Right lung (tissue), 5 donors: ENCODE measurements around the gene CENPK. TPM values are rescaled to one million over a fixed set of nuclear protein-coding genes. Genes with fewer than 3 reads are reported as not detected.
A peak's percentile ranks its signal among the peaks of the same experiment; 100 is the strongest.
"Not testable (repeated sequence)": the region's sequence is repeated elsewhere in the genome, so short reads cannot be mapped to it uniquely, and the experiment has no call there.

Source experiments
- DNase-seq, 2 donors: peaks; one replicate each; pipeline ENCODE4 v3.0.0-alpha.2; 2013
- polyA plus RNA-seq, 5 donors: library from polyadenylated mRNA; unstranded; fragments of 120-200 nt; gene quantifications; one replicate each; pipeline versions ENCODE4 v1.2.1 to v1.2.3, GENCODE V29; 2013; ENCODE audit warnings: inconsistent platforms in 1 of 5, low replicate concordance in 1 of 5; ENCODE audit not compliant: insufficient read length in 5 of 5, insufficient read depth in 1 of 5

CENPK gene
- polyA plus RNA-seq, 5 donors, result 32.3 to 96.8 (median 55.9) TPM

DNA sequence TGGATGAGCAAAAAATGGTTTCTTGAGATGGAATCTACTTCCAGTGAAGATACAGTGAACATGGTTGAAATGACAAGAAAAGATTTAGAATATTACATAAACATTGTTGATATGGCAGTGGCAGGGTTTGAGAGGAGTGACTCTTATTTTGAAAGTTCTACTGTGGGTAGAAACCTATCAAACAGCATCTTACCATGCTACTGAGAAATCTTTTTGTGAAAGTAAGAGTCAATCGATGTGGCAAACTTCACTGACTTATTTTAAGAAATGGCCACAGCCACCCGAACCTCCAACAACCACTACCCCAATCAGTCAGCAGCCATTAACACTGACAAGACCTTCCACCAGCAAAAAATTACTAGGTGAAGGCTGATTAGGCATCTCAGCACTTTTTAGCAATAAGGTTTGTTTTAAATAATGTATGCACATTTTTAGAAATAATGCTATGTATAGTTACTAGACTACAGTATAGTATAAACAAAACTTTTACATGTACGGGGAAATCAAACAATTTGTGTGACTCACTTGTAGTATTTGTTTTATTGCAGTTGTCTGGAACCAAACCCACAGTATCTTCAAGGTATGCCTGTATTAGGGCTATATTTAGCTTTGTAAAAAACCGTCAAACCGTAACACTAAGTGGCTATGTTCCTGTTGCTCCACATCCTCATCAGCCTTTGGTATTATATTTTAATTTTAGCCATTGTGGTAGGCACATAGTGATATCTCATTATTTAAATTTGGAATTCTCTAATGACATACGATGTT lies 50.6 kb downstream of the CENPK start:
- DNase-seq, result no peak

DNA sequence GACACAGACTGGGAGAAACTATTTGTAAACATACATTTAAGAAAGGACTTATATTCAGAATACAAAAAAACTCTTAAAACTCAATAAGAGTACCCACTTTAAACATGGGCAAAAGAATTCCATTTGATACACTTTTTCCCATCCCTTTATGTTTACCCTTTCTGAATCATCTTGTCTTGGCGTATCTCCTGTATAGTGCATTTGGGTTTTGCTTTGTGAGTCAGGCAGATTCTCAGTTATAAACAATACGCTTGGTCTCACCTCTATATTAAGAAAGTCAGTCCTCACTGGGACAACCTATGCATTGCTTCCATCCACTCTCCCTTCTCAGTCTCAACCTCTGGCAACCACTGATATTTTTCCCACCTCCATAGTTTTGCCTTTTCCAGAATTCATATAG lies 54.0 kb downstream of the CENPK start:
- no peak for DNase-seq

DNA sequence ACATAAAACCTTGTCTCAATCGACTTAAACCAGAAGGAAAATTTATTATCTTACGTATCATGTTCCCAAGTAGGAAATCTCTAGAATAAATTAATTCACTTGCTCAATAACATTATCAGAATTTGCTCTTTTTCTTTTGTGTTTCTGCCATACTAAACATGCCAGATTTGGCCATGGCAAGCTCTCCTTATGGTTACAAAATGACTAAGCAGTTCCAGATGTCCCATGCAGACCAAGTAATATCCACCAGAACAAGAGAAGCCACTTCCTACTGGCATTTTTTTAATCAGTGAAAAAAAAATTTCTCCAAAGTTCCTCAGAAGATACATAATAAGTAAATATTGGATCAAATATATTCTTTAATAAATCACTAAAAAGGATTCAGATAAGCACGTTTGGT lies 56.0 kb downstream of the CENPK start:
- no peak for DNase-seq

DNA sequence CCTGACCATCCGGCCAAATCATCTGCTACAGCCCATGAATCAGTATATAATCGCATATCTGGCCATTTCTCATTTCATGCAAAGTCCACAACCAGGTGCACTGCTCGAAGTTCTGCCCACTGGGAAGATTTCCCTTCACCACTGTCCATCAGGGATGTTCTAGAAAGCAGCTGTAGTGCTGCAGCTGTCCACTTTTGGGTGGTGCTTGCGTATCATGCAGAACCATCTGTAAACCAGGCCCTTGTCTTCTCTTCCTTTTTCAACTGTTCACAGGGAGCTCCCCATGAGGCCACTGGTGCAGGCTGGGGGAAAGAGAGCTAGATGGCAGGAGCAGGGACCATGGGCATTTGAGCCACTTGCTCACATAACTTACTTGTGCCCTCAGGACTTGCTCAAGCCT lies 73.8 kb downstream of the CENPK start:
- DNase-seq, result no peak

DNA sequence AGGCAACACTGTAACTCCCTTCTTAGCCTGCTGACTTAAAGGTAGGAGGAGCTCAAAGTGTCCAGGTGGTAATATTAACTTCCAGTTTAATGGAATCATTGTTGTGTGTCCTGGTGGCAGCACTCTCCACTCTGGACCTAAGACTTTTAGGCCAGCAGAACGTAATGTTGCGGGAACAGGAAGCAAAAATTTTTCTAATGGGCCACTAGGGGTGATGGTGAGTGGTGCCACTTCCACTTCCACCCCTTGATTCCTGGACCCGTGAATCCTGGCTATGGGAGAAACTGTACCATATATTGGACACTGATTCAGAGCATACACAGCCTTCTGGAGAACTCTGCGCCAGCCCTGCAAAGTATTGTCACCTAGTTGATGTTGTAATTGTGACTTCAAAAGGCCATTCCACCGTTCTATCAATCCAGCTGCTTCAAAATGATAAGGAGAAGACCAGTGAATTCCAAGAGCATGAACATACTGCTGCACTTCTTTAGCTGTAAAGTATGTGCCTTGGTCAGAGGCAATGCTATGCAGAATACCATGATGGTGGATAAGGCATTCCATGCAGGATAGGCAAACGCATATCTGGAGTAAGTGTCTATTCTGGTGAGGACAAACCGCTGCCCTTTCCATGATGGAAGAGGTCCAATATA lies 74.8 kb downstream of the CENPK start:
- not testable (repeated sequence) for DNase-seq

DNA sequence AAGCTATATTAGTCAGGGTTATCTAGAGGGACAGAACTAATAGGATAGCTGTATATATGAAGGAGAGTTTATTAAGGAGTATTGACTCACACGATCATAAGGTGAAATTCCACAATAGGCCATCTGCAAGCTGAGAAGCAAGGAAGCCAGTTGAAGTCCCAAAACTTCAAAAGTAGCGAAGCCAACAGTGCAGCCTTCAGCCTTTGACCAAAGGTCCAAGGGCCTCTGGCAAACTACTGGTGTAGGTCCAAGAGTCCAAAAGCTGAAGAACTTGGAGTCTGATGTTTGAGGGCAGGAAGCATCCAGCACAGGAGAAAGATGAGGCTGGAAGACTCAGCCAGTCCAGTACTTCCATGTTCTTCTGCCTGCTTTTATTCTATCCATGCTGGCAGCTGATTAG lies 76.2 kb downstream of the CENPK start:
- DNase-seq, result not testable (repeated sequence)

DNA sequence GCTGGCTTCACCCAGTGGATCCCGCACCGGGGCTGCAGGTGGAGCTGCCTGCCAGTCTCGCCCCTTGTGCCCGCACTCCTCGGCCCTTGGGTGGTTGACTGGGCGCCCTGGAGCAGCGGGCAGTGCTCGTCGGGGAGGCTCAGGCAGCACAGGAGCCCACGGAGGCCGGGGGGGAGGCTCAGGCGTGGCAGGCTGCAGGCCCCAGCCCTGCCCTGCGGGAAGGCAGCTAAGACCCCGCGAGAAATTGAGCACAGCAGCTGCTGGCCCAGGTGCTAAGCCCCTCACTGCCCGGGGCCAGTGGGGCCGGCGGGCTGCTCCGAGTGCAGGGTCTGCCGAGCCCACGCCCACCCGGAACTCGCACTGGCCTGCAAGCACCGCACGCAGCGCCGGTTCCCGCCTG lies 77.6 kb downstream of the CENPK start:
- DNase-seq, result no peak

DNA sequence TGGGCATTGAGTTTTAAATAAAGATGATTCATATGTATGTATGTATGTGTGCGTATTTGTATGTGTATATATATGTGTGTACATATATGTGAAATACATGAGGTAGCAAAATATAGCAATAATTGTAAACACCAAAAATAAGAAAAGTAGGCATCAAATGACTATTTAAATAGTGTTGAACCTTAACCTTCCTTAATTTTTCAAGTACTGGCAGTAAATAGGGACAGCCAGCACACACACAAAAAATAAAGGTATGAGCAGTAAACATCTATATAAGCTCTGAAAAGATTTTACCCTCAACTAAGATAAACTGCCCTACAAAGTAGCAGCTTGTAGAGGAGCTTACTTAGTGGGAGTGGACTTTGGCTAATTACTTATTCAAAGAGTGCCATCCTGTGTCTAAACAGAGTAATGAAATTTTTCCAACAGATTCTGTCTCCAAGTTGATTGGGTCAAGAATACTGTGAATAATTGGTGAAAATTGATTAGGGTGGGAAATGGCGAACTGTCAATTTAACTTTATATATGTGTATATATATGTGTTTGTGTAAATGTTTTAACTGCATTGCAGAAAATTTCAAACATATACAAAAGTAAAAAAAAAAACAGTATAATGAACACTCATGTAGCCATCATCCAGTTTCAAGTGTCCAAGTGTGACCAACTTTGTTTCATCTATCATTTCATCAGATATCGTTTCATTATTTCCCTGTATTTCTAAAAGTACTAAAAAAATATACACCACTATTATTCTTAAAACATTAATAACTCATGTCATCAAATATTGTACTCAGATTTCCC lies 79.2 kb downstream of the CENPK start:
- peak; percentile 50 to 64 for DNase-seq

DNA sequence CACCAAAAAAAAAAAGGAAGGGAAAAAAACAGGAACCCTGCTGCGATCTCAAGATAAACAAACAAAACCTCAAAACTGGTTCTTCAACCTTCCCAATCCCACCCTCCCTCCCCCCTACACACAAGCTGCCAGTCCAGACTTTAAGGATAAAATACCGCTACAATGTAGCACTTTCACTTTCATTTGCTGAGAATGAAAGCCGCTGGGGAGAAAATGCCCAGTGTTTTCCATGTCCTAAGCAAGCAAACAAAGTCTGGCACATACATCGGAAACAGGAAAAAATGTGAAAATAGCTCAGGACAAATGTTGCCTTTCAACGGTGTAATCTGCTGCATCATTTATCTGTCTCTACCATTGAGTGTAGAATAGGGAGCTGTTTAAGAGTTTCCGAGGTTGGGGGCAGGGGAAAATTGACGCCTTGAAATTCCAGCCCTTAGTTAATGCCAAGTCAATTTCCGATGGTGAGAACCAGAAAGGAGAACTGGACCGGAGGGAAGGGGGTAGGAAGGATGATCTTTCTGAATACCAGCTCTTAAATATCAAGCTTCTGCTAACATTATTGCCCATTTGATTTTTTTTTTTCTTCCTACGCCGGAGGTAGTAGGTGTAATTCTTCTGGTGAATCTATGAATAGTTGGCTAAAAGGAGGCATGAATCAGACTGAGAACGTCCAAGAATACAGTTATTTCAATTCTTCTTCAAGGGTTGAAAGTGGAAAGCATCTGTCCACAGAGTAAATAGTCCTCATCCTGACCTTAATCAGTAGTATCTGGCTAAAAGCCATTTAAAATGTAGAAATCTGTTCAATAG lies 80.0 kb downstream of the CENPK start:
- peak; percentile 64 to 76 for DNase-seq

DNA sequence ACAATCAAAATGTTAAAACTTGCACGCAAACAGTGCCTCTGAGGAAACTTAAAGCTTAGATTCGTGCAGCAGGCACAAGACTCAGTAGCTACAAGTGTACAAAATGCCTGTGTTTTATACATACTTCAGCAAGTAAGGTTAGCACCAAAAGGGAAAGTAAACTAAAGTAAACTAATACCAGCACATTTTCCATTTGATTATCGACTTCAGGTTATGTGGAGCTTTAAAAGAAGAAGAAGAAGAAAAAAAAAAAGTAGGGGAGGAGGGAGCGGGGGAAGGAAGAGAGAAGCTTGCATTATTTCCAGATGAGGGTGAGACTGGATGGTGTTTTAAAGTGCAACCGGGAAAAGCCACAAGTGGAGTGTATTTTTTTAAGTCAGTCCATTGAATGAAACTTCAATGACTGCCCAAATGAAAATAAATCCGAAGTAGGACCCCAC lies 80.7 kb downstream of the CENPK start:
- DNase-seq, result peak; percentile 46 to 55

DNA sequence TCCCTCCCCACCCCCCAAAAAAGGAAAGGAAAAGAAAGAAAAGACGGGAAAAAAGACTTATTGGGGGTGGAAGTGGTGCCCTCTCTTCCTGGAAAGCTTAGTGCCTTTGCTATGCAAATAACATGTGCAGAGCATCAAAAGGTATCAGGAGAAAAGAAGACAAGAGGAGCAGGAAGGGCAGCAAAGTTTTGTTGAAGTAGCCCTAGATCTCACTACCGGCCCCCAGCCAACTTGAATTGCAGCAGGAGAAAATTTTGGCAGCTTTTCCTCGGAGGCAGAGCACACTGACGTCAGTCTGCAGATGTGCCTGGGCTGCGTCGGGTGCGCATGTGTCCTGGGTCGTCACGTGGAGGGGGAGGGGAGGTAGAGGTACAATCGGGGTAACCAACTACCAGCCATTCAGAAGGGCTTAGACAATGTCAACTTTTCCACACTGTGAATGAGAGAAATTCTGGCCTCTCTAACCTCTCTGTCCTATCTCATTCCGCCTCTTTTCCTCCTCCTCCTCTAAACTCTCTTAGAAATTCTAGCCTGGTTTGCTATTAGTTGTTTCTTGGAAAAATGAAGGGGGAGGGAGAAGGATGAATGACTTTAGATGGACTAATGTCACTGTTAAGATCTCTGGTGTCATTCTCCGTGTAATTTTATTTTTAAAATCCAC lies 81.2 kb downstream of the CENPK start, which contains the start of gene ADAMTS6:
TSS of gene ADAMTS6 (minus strand) at position 286 of the 661 bp plus-strand sequence. CDS start 8,247 bp downstream, outside the sequence.
- peak; percentile 92 to 95 for DNase-seq

DNA sequence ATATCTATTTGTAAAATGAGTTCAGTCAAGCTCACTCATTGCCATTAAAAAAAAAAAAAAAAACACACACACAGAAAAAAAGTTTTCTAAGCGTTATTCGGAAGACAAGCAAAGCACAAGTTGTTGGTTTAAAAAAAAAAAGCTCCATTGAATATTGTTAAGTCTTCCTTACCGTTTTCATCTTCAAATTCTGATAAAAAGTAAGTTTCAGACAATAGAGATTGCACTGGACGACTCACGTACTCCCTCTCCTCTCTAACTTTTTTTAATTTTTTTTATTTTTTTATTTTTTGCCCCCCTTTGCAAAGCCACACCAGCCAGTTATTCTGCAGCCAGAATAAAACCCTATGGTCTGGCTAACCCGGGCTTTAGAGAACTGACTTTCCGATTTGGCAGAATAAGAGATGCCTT lies 81.8 kb downstream of the CENPK start:
- DNase-seq, result no peak

DNA sequence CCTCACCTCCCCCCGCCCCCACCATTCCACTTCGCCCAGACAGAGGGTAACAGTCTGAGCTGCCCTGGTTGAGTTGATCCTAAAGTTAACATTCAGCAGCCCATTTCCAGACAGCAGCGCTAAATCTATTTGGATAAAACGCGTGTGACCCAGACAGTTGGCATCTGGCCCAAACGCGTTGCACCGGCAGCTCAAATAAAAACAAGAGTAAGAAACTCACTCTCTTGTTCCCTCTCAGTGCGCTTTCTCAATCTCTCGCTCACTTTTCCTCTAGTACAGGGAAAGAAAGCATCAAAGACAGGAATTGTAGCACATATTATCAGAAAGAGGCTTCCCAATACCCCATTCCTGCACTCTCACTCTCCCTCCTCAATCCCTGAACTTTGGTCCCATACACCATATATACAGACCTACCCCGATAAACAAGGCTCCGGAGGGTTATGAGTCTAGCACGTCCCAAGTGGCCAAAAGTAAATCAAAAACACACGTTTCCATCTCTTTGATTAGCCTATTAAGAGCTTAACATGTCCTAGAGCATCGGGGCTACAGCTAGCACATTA lies 82.6 kb downstream of the CENPK start:
- peak; percentile 81 to 83 for DNase-seq

DNA sequence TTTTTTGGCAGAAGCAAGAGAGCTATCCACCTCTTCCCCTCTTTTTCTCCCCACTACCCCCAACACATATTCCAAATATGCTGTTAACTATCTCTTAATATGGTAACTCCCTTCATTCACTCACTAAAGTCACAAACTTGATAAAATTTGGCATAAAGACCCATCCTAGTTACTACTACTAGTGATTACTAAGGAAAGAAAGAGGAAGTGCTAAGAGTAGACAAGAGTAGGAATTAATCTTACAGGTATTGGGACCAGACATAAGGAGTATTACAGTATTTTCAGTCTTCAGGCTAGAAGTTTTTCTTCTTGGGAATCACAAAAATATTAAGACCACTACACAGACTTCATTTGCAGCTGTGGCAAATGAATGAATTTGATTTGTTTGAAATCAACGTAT lies 83.4 kb downstream of the CENPK start:
- no peak for DNase-seq

DNA sequence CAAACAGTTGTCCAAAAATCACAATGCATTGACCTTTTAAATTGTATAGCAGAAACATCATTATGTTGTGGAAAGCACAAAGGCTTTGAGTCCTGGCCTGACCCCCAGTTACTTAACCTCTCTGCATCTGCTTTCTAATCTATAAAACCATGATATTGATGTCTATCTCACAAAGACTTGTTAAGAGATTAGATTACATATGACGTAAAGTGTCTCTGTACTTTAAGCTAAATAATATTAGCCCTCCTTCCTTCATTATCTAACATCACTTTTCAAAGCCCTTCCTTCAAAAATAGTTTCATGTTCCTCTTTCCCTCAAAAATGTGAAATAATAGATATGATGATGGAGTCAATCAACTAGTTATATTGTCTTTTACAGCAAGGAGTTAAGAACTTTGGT lies 84.6 kb downstream of the CENPK start:
- no peak for DNase-seq

DNA sequence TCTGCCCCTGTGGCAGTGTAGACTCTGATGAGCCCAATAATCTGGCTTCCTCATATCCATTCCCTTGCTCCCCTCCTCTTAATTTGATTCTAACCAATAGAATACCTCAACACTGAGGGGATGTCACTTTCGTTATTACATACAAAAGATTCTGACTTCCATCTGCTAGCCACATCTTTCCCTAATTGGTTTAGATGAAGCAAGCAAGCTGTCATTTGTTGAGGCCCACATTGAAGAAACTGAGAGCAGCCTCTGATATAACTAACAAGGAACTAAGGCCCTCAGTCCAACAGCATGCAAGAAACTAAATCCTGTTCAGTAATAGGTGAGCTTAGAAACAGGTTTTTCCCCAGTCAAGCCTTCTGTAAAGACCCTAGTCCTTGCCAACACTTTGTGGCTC lies 87.1 kb downstream of the CENPK start:
- DNase-seq, result no peak

DNA sequence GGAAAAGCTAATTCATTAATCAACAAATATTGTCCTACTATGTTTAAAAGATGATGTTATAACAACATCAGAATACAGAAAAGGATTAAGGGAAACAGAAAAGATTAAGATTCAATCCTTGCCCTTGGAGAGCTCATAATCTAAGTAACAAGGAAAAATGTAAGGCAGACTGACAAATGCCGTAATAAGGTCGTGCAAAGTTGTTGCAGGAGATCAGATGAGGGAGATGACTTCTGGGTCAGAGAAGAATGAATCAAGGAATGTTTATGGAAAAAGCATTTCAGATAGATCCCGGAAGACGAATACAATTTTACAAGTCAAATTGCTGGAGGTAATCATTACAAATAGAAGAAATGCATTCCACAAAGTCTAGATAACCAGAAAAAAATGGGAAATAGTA lies 87.6 kb downstream of the CENPK start:
- no peak for DNase-seq

DNA sequence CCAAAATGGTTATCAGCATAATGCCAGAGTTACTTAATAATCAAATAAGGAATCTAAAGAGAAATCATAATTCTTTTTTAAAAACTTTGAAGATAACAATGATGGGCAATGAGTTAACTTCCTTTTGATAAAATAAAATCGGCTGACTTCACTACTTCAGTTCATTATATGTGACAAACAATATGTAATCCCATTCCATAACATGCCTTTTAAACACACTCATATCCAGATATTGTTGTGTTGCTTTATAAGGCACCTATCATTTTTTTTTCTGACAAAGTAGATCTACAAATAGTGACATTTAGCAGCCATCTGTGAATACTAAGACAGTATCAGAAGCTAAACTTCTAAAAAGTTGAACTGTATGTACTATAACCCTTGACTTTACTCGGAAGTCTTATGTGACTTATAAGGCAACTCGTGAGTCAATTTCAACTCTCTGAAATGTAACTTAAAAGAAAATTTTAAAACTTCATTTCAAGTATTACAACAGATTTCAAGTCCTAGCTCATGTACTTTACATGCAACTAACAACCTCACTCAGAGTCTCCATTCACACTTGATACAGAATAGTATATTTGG lies 88.7 kb downstream of the CENPK start:
- no peak for DNase-seq

DNA sequence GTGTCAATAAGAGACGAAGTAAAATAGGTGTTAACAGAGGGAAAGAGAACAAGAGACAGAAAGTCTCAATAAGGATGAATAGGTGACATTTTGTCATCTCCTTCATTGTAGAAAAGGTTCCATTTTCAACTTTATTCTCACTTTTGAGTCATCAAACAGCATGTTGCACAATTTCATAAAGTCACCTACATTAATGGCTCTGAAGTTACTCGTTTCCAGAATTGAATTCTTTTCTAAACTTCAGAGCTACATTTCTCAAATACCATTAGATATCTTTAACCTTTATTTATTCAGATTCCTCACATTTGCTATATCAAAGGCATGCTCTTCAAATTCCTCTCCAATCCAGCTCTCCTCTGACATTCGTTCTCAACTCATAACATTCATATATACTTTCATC lies 94.3 kb downstream of the CENPK start:
- DNase-seq, result no peak
